EL (cell line): ENCODE measurements around the gene JARID2.

Experiments used
- DNase-seq: peaks from one replicate; pipeline ENCODE4 v3.0.0-alpha.2; 2016

The JARID2 gene

GRCh38 chr6:15427331-15428070 lies 181.6 kb downstream of the JARID2 start:
- DNase-seq: no peak

GRCh38 chr6:15429141-15430110 lies 183.6 kb downstream of the JARID2 start:
- DNase-seq: peak; percentile 79

- DNase-seq: peak; percentile 14
These were observed 184.3 kb downstream of the JARID2 start for GRCh38 chr6:15430186-15430585.

- no peak for DNase-seq
These were observed 185.1 kb downstream of the JARID2 start for GRCh38 chr6:15430931-15431405.

GRCh38 chr6:15431762-15432483 lies 186.1 kb downstream of the JARID2 start:
- DNase-seq: peak; percentile 38

- DNase-seq: no peak
These were observed 187.6 kb downstream of the JARID2 start for GRCh38 chr6:15433511-15433861.

GRCh38 chr6:15434263-15434662 lies 188.4 kb downstream of the JARID2 start:
- no peak for DNase-seq

- no peak for DNase-seq
These were observed 189.0 kb downstream of the JARID2 start for GRCh38 chr6:15434823-15435380.

GRCh38 chr6:15435468-15435867 lies 189.6 kb downstream of the JARID2 start:
- no peak for DNase-seq

- no peak for DNase-seq
These were observed 190.6 kb downstream of the JARID2 start for GRCh38 chr6:15436451-15436850.

- DNase-seq: no peak
These were observed 191.3 kb downstream of the JARID2 start for GRCh38 chr6:15437090-15437635.

- peak; percentile 35 for DNase-seq
These were observed 193.6 kb downstream of the JARID2 start for GRCh38 chr6:15439410-15440025.

- no peak for DNase-seq
These were observed 194.2 kb downstream of the JARID2 start for GRCh38 chr6:15440040-15440439.

GRCh38 chr6:15441215-15441868 lies 195.5 kb downstream of the JARID2 start:
- DNase-seq: peak; percentile 81

GRCh38 chr6:15441981-15442380 lies 196.1 kb downstream of the JARID2 start:
- no peak for DNase-seq

- DNase-seq: no peak
These were observed 196.6 kb downstream of the JARID2 start for GRCh38 chr6:15442467-15442866.

GRCh38 chr6:15443119-15443830 lies 197.4 kb downstream of the JARID2 start:
- peak; percentile 86 for DNase-seq

GRCh38 chr6:15444081-15444731 lies 198.3 kb downstream of the JARID2 start:
- no peak for DNase-seq

GRCh38 chr6:15444881-15445280 lies 199.0 kb downstream of the JARID2 start:
- DNase-seq: no peak
